K562 (cell line): Measurements from ENCODE around the gene PLXDC2. TPM values are rescaled to one million over a fixed set of nuclear protein-coding genes. Genes with fewer than 3 reads are reported as not detected.

Source experiments
- ATAC-seq: fragments of 200-7000 bp; cut with Tn5 transposase; 3 replicates; pipeline ENCODE4 v1.9.1; 2020; ENCODE audit warnings: moderate library complexity
- BruUV-seq: library from RNA; stranded (reverse); fragments of 400-500 nt; replicated peaks from 2 replicates; lab custom pipeline; 2021; lab: Mats Ljungman, UMichigan
- CTCF ChIA-PET: fragments of 300-600 bp; formaldehyde crosslinking; extraction: SDS; loops from one replicate; lab custom pipeline; 2021; ENCODE audit warnings: low intra/inter-chr PET ratio; lab: Yijun Ruan, JAX
- POLR2A ChIA-PET: fragments of 300-600, 350-650 bp; sonication (Branson Sonifier 250); formaldehyde crosslinking; extraction: SDS; loops from one replicate; lab custom pipeline; 2021; ENCODE audit warnings: antibody characterized with exemption, inconsistent platforms; lab: Yijun Ruan, JAX
- DNase-seq, 4 experiments: peaks; one replicate each; pipeline versions ENCODE4 v3.0.0 to v3.0.0-alpha.2; 2011 to 2018; ENCODE audit warnings: low spot score in 3 of 4, mixed read lengths in 3 of 4; ENCODE audit errors: extremely low read depth in 1 of 4
- FAIRE-seq: peaks from 2 replicates; lab custom pipeline; 2011; peaks lifted over from hg19 to GRCh38; lab: Jason Lieb, UNC
- H2AFZ ChIP-seq: 2 replicates; pipeline ENCODE4 v1.6.0; 2011; ENCODE audit warnings: low read depth, low read length, control low read depth, inconsistent platforms
- H3K27ac ChIP-seq: fragments of 200-600 bp; 3 replicates; pipeline ENCODE4 v1.8.0; 2011; ENCODE audit warnings: low read depth, mild to moderate bottlenecking, control low read depth, inconsistent platforms, low read length, moderate library complexity, mixed read lengths; ENCODE audit errors: extremely low read depth
- H3K27me3 ChIP-seq, 2 experiments: fragments of 300-600 bp in 1 of 2; 2 replicates in 1 of 2; 3 replicates in 1 of 2; pipeline versions ENCODE4 v1.6.0 to v1.8.0; 2011; ENCODE audit warnings: inconsistent platforms in 2 of 2, low read length in 2 of 2, mild to moderate bottlenecking in 1 of 2, mixed read lengths in 1 of 2, moderate library complexity in 1 of 2; ENCODE audit not compliant: control insufficient read depth in 2 of 2, insufficient read depth in 2 of 2
- H3K36me3 ChIP-seq: fragments of 300-600 bp; 3 replicates; pipeline ENCODE4 v1.8.0; 2011; ENCODE audit warnings: mild to moderate bottlenecking, low read length, inconsistent platforms; ENCODE audit not compliant: control insufficient read depth, insufficient read depth
- H3K4me1 ChIP-seq, 2 experiments: fragments of 200-600 bp in 1 of 2; replicated peaks in 1 of 2; 2 replicates in 1 of 2; 3 replicates in 1 of 2; pipeline versions ENCODE4 v1.5.1 to v1.8.0; 2011; ENCODE audit warnings: inconsistent platforms in 2 of 2, low read length in 2 of 2, mild to moderate bottlenecking in 1 of 2, mixed read lengths in 1 of 2, moderate library complexity in 1 of 2; ENCODE audit not compliant: control insufficient read depth in 2 of 2, insufficient read depth in 2 of 2
- H3K4me2 ChIP-seq: 2 replicates; pipeline ENCODE4 v1.6.1; 2011; ENCODE audit warnings: low read length, control low read depth, inconsistent platforms, mixed read lengths; ENCODE audit not compliant: insufficient read depth
- H3K4me3 ChIP-seq: fragments of 200-600 bp; sonication (generic), shearing (Covaris generic); 2 replicates; pipeline ENCODE4 v1.5.1; 2016; ENCODE audit warnings: control low read depth, inconsistent platforms
- H3K79me2 ChIP-seq: fragments of 200-600 bp; 3 replicates; pipeline ENCODE4 v1.8.0; 2011; ENCODE audit warnings: low read length, inconsistent platforms; ENCODE audit not compliant: control insufficient read depth, insufficient read depth
- H3K9ac ChIP-seq, 2 experiments: 2 replicates each; pipeline versions ENCODE4 v1.6.0 to v1.6.1; 2011; ENCODE audit warnings: low read depth in 2 of 2, low read length in 2 of 2, control low read depth in 1 of 2, inconsistent platforms in 1 of 2, mild to moderate bottlenecking in 1 of 2, mixed read lengths in 1 of 2; ENCODE audit not compliant: insufficient read depth in 1 of 2
- H3K9me1 ChIP-seq: one replicate; pipeline ENCODE4 v1.6.0; 2011; ENCODE audit warnings: inconsistent platforms, mild to moderate bottlenecking, low read length, moderate library complexity; ENCODE audit not compliant: control insufficient read depth, insufficient read depth
- H3K9me3 ChIP-seq: replicated peaks from 2 replicates; pipeline ENCODE4 v1.5.1; 2011; ENCODE audit warnings: low read depth, low read length, inconsistent platforms; ENCODE audit not compliant: control insufficient read depth, insufficient read depth
- H4K20me1 ChIP-seq: replicated peaks from 2 replicates; pipeline ENCODE4 v1.6.1; 2011; ENCODE audit warnings: low read length, inconsistent platforms, mixed read lengths; ENCODE audit not compliant: control insufficient read depth, insufficient read depth
- CCNT2 ChIP-seq: IDR thresholded peaks from 2 replicates; pipeline ENCODE4 v1.6.1; 2011; ENCODE audit warnings: borderline replicate concordance, low read depth, mild to moderate bottlenecking, moderate library complexity, mixed read lengths, low read length; ENCODE audit not compliant: insufficient read length; ENCODE audit errors: extremely low read depth
- CHD1 ChIP-seq: fragments of 200-600 bp; sonication (generic); IDR thresholded peaks from one replicate; pipeline ENCODE4 v1.6.1; 2012; ENCODE audit warnings: mild to moderate bottlenecking, moderate library complexity, low read length, inconsistent platforms
- CHD4 ChIP-seq: fragments of 200-600 bp; sonication (generic); IDR thresholded peaks from 3 replicates; pipeline ENCODE4 v1.6.1; 2012; ENCODE audit warnings: low read depth, mild to moderate bottlenecking, mixed read lengths, low read length, inconsistent platforms; ENCODE audit not compliant: insufficient read depth, insufficient replicate concordance, poor library complexity, severe bottlenecking
- CSDE1 ChIP-seq, 2 experiments: fragments of 450-650 bp; IDR thresholded peaks; 2 replicates each; pipeline ENCODE4 v1.6.1; 2016; ENCODE audit warnings: mild to moderate bottlenecking in 1 of 2
- ETS1 ChIP-seq: conservative IDR thresholded peaks from 2 replicates; pipeline ENCODE4 v1.6.1; 2011; ENCODE audit warnings: low read depth, mild to moderate bottlenecking, low read length; ENCODE audit not compliant: control insufficient read depth
- HNRNPK ChIP-seq: fragments of 200-400 bp; formaldehyde crosslinking; IDR thresholded peaks from one replicate; pipeline ENCODE4 v1.6.1; 2018; ENCODE audit warnings: mild to moderate bottlenecking, low read depth, low read length; ENCODE audit not compliant: poor library complexity, severe bottlenecking
- KDM2B ChIP-seq: fragments of 250-450 bp; sonication (Bioruptor Pico); IDR thresholded peaks from 2 replicates; pipeline ENCODE4 v1.8.0; 2021; ENCODE audit warnings: mild to moderate bottlenecking, moderate library complexity
- NFE2L1 ChIP-seq: fragments of 450-650 bp; IDR thresholded peaks from 2 replicates; pipeline ENCODE4 v1.6.1; 2016; ENCODE audit warnings: missing genetic modification characterization, low read depth, mild to moderate bottlenecking, missing compliant biosample characterization, moderate library complexity, borderline replicate concordance
- POLR2AphosphoS5 ChIP-seq: IDR thresholded peaks from 2 replicates; pipeline ENCODE4 v1.6.1; 2011; ENCODE audit warnings: mild to moderate bottlenecking, low read depth, low read length, moderate library complexity; ENCODE audit not compliant: control insufficient read depth, insufficient read depth
- REST ChIP-seq, 2 experiments: fragments of 450-650 bp; formaldehyde crosslinking in 1 of 2; IDR thresholded peaks; 2 replicates each; pipeline versions ENCODE4 v1.4.0 to v1.6.1; 2014 to 2020; ENCODE audit warnings: mild to moderate bottlenecking in 2 of 2, borderline replicate concordance in 1 of 2, low read depth in 1 of 2
- ZNF134 ChIP-seq: fragments of 250-450 bp; sonication (Bioruptor Pico); conservative IDR thresholded peaks from 2 replicates; pipeline ENCODE4 v1.4.0; 2020
- ZNF707 ChIP-seq: fragments of 250-450 bp; sonication (Bioruptor Pico); conservative IDR thresholded peaks from 2 replicates; pipeline ENCODE4 v1.8.0; 2022; ENCODE audit warnings: inconsistent platforms, mild to moderate bottlenecking, moderate library complexity
- WGBS: fragments of 100-300 bp; shearing (Covaris generic); methylation state at CpG from one replicate; pipeline ENCODE4 v1.1.6; 2016; ENCODE audit warnings: low coverage, mixed read lengths; ENCODE audit not compliant: insufficient coverage; ENCODE audit errors: missing lambda C conversion rate; 5-methylcytosine and 5-hydroxymethylcytosine counted together
- in situ Hi-C: fragments of 300-500 bp; cut with MboI; formaldehyde crosslinking; loops from 4 replicates; pipeline ENCODE4 v1.15.0; 2018; ENCODE audit warnings: inconsistent platforms, mixed read lengths
- intact Hi-C: fragments of 100-400 bp; cut with micrococcal nuclease; formaldehyde crosslinking; loops from 2 replicates; pipeline ENCODE4 v1.14.2; 2022
- polyA plus RNA-seq, 8 experiments: library from polyadenylated mRNA; depleted of rRNA in 4 of 8; stranded (reverse) in 5 of 8; unstranded in 3 of 8; fragments of >200 nt; fragmentation: Nextera tagmentation in 2 of 8; fragmentation: Illumina TruSeq in 1 of 8; extraction: Ambion mirVana in 2 of 8; extraction: Trizol in 1 of 8; gene quantifications; 2 replicates each; pipeline versions ENCODE4 v1.2.1 to v1.2.3, GENCODE V29; 2011 to 2014; ENCODE audit warnings: inconsistent platforms in 1 of 8, missing spikeins in 1 of 8
- total RNA-seq, 7 experiments: library from RNA; depleted of rRNA in 6 of 7; stranded (reverse); fragments of >200 nt in 6 of 7; fragmentation: Illumina TruSeq in 2 of 7; extraction: Trizol in 2 of 7; gene quantifications; 2 replicates each; pipeline versions ENCODE4 v1.2.1 to v1.2.3, GENCODE V29; 2011 to 2021; ENCODE audit warnings: low replicate concordance in 1 of 7

The PLXDC2 gene
- total and polyA plus RNA-seq, 9 of the 15 experiments (the other 6 are each of a cell fraction or from before 2014, with no cell fraction given), result 0.01 to 0.33 (median 0.10) TPM; not detected in 3

GRCh38 chr10:20221356-20221755 is 405.1 kb downstream of the PLXDC2 start:
- H3K79me2 ChIP-seq, result no peaks in the 10 kb centered on the region
- ChIA-PET POLR2A (no interaction called here), CTCF (no interaction called here)
- no peaks in the 10 kb centered on the region for H3K9me1 ChIP-seq
- in situ Hi-C loops, result no loop called here
- no peak for FAIRE-seq
- no peaks in the 10 kb centered on the region for H4K20me1 ChIP-seq
- H3K4me2 ChIP-seq, result no peak overlapping the region
- no peaks in the 10 kb centered on the region for H3K27me3 ChIP-seq
- no peak overlapping the region for H3K4me3 ChIP-seq
- H3K4me1 ChIP-seq, result no peaks in the 10 kb centered on the region
- H2AFZ ChIP-seq, result no peak overlapping the region
- WGBS, result 0% methylated on average over 1 of the region's 1 CpG
- no peak for TF ChIP-seq KDM2B (CRISPR knock-in tag)
- TF ChIP-seq CHD1, result no peak
- TF ChIP-seq REST (IDR thresholded peaks at IDR 0.05; ENCODE audit: borderline replicate concordance), result no peak
- no peak for TF ChIP-seq REST (CRISPR knock-in tag; IDR thresholded peaks at IDR 0.05; ENCODE audit: low read depth)
- TF ChIP-seq HNRNPK, result no peak
- TF ChIP-seq CHD4, result no peak
- TF ChIP-seq ZNF134 (CRISPR knock-in tag), result no peak
- no peak for TF ChIP-seq CSDE1 (IDR thresholded peaks at IDR 0.05)
- no peak for TF ChIP-seq ZNF707 (CRISPR knock-in tag)
- TF ChIP-seq NFE2L1 (tag), result no peak
- no peak for TF ChIP-seq POLR2AphosphoS5
- TF ChIP-seq CCNT2, result no peak
- TF ChIP-seq ETS1, result no peak
- H3K36me3 ChIP-seq, result no peaks in the 10 kb centered on the region
- H3K9me3 ChIP-seq, result no peaks in the 10 kb centered on the region
- BruUV-seq, result no TSS peak
- intact Hi-C loops, result no loop called here
- H3K27ac ChIP-seq, result no peak overlapping the region
- no peak for ATAC-seq
- no peak for DNase-seq
- H3K9ac ChIP-seq, result no peak overlapping the region
